IMR-90 (cell line): ENCODE data around the gene KCNK3. TPM values are rescaled to one million over a fixed set of nuclear protein-coding genes. Genes with fewer than 3 reads are reported as not detected.

Experiments
- ATAC-seq: fragments of 200-7000 bp; cut with Tn5 transposase; 2 replicates; pipeline ENCODE4 v1.9.1; 2020; ENCODE audit warnings: low read depth, mild to moderate bottlenecking, moderate library complexity
- BruUV-seq: library from RNA; stranded (reverse); fragments of 400-500 nt; replicated peaks from 2 replicates; lab custom pipeline; 2021; lab: Mats Ljungman, UMichigan
- CTCF ChIA-PET: fragments of 300-600 bp; formaldehyde crosslinking; extraction: SDS; loops from one replicate; lab custom pipeline; 2021; ENCODE audit warnings: antibody characterized with exemption; lab: Yijun Ruan, JAX
- POLR2A ChIA-PET: fragments of 300-600 bp; sonication (Branson Sonifier 250); formaldehyde crosslinking; loops from one replicate; lab custom pipeline; 2022; ENCODE audit warnings: antibody characterized with exemption; ENCODE audit not compliant: unreplicated experiment; lab: Charles Lee
- DNase-seq: peaks from one replicate; pipeline ENCODE4 v3.0.0; 2013
- H2AFZ ChIP-seq: replicated peaks from 2 replicates; pipeline ENCODE3; 2013; ENCODE audit warnings: low read length, mild to moderate bottlenecking; ENCODE audit not compliant: poor library complexity
- H2AK5ac ChIP-seq: 2 replicates; pipeline ENCODE4 v1.6.1; 2013; ENCODE audit warnings: low read depth, low read length, inconsistent platforms
- H2AK9ac ChIP-seq: replicated peaks from 2 replicates; pipeline ENCODE3; 2013; ENCODE audit warnings: mild to moderate bottlenecking, low read depth, low read length, moderate library complexity; ENCODE audit not compliant: poor library complexity
- H2BK120ac ChIP-seq: 2 replicates; pipeline ENCODE4 v1.6.1; 2013; ENCODE audit warnings: low read depth, low read length, inconsistent platforms
- H2BK15ac ChIP-seq: 3 replicates; pipeline ENCODE4 v1.6.1; 2013; ENCODE audit warnings: low read depth, low read length, inconsistent platforms
- H2BK20ac ChIP-seq: 2 replicates; pipeline ENCODE4 v1.6.1; 2013; ENCODE audit warnings: low read depth, mild to moderate bottlenecking, inconsistent platforms, low read length, moderate library complexity
- H2BK5ac ChIP-seq: 2 replicates; pipeline ENCODE4 v1.6.1; 2013; ENCODE audit warnings: mild to moderate bottlenecking, low read depth, low read length, inconsistent platforms; ENCODE audit not compliant: poor library complexity, severe bottlenecking
- H3K14ac ChIP-seq: replicated peaks from 2 replicates; pipeline ENCODE4 v1.6.1; 2013; ENCODE audit warnings: low read depth, low read length, inconsistent platforms
- H3K18ac ChIP-seq: 2 replicates; pipeline ENCODE4 v1.6.1; 2013; ENCODE audit warnings: low read depth, low read length, control low read depth
- H3K23ac ChIP-seq: 2 replicates; pipeline ENCODE4 v1.6.1; 2013; ENCODE audit warnings: low read depth, low read length, inconsistent platforms
- H3K27ac ChIP-seq: 2 replicates; pipeline ENCODE4 v1.5.1; 2013; ENCODE audit warnings: mild to moderate bottlenecking, control low read depth, low read length; ENCODE audit not compliant: insufficient read depth
- H3K27me3 ChIP-seq: 2 replicates; pipeline ENCODE4 v1.6.1; 2013; ENCODE audit warnings: low read length; ENCODE audit not compliant: control insufficient read depth, insufficient read depth
- H3K36me3 ChIP-seq: 2 replicates; pipeline ENCODE4 v1.6.1; 2013; ENCODE audit warnings: low read length, mixed read lengths; ENCODE audit not compliant: control insufficient read depth, insufficient read depth
- H3K4ac ChIP-seq: 2 replicates; pipeline ENCODE4 v1.6.1; 2013; ENCODE audit warnings: low read depth, low read length, inconsistent platforms
- H3K4me1 ChIP-seq: 2 replicates; pipeline ENCODE4 v1.6.1; 2013; ENCODE audit warnings: low read length, mixed read lengths; ENCODE audit not compliant: control insufficient read depth, insufficient read depth
- H3K4me2 ChIP-seq: 2 replicates; pipeline ENCODE4 v1.6.1; 2013; ENCODE audit warnings: low read depth, mild to moderate bottlenecking, control low read depth, low read length, moderate library complexity
- H3K4me3 ChIP-seq: 2 replicates; pipeline ENCODE4 v1.5.1; 2013; ENCODE audit warnings: low read depth, mild to moderate bottlenecking, control low read depth, low read length, moderate library complexity; ENCODE audit not compliant: insufficient read depth
- H3K56ac ChIP-seq: 2 replicates; pipeline ENCODE4 v1.6.1; 2013; ENCODE audit warnings: low read length, inconsistent platforms; ENCODE audit not compliant: insufficient read depth; ENCODE audit errors: extremely low read depth
- H3K79me1 ChIP-seq, 2 experiments: 2 replicates each; pipeline ENCODE4 v1.6.1; 2013; ENCODE audit warnings: low read length in 2 of 2, inconsistent platforms in 1 of 2, low read depth in 1 of 2
- H3K9ac ChIP-seq: 2 replicates; pipeline ENCODE4 v1.6.1; 2013; ENCODE audit warnings: low read depth, low read length, control low read depth
- H3K9me1 ChIP-seq: 2 replicates; pipeline ENCODE4 v1.6.1; 2013; ENCODE audit warnings: low read length, inconsistent platforms; ENCODE audit not compliant: insufficient read depth
- H3K9me3 ChIP-seq: 2 replicates; pipeline ENCODE4 v1.6.1; 2013; ENCODE audit warnings: low read length; ENCODE audit not compliant: control insufficient read depth, insufficient read depth
- H4K20me1 ChIP-seq: 2 replicates; pipeline ENCODE4 v1.6.1; 2013; ENCODE audit warnings: low read length, inconsistent platforms; ENCODE audit not compliant: insufficient read depth
- H4K5ac ChIP-seq: 2 replicates; pipeline ENCODE4 v1.6.1; 2013; ENCODE audit warnings: mild to moderate bottlenecking, low read depth, low read length, control low read depth
- H4K8ac ChIP-seq, 2 experiments: 2 replicates each; pipeline ENCODE4 v1.6.1; 2013; ENCODE audit warnings: low read depth in 2 of 2, low read length in 2 of 2, control low read depth in 1 of 2, inconsistent platforms in 1 of 2
- H4K91ac ChIP-seq: 2 replicates; pipeline ENCODE4 v1.6.1; 2013; ENCODE audit warnings: low read depth, low read length, inconsistent platforms; ENCODE audit not compliant: insufficient read depth
- BHLHE40 ChIP-seq: fragments of 150-350 bp; IDR thresholded peaks from 2 replicates; pipeline ENCODE4 v1.6.1; 2016; ENCODE audit warnings: mild to moderate bottlenecking, low read depth, low read length
- CEBPB ChIP-seq: IDR thresholded peaks from 2 replicates; pipeline ENCODE4 v1.6.1; 2012; ENCODE audit warnings: low read depth, low read length, improper control_type of control experiment
- CHD1 ChIP-seq: IDR thresholded peaks from 2 replicates; pipeline ENCODE4 v1.6.1; 2012; ENCODE audit warnings: low read depth, low read length, improper control_type of control experiment
- FOS ChIP-seq: fragments of 150-350 bp; IDR thresholded peaks from 2 replicates; pipeline ENCODE4 v1.6.1; 2016; ENCODE audit warnings: low read depth, low read length
- MXI1 ChIP-seq: IDR thresholded peaks from 2 replicates; pipeline ENCODE4 v1.6.1; 2012; ENCODE audit warnings: low read depth, mild to moderate bottlenecking, low read length, moderate library complexity, borderline replicate concordance
- NFE2L2 ChIP-seq: fragments of 150-350 bp; IDR thresholded peaks from 2 replicates; pipeline ENCODE4 v1.6.1; 2016; ENCODE audit warnings: low read depth, mild to moderate bottlenecking, low read length
- RCOR1 ChIP-seq: IDR thresholded peaks from 2 replicates; pipeline ENCODE4 v1.6.1; 2012; ENCODE audit warnings: mild to moderate bottlenecking, low read length, improper control_type of control experiment; ENCODE audit not compliant: insufficient replicate concordance
- RFX5 ChIP-seq: IDR thresholded peaks from 2 replicates; pipeline ENCODE4 v1.8.0; 2012; ENCODE audit warnings: low read depth, mild to moderate bottlenecking, low read length, moderate library complexity
- WGBS, 2 experiments: methylation state at CpG; one replicate each; pipeline versions ENCODE4 v1.1.5 to v1.1.7; 2013; ENCODE audit warnings: missing lambda C conversion rate in 2 of 2; ENCODE audit not compliant: insufficient read length in 1 of 2; ENCODE audit errors: extremely low coverage in 2 of 2; 5-methylcytosine and 5-hydroxymethylcytosine counted together
- dilution Hi-C: fragments of 300-500 bp; cut with HindIII; formaldehyde crosslinking; loops from one replicate; pipeline ENCODE4 v1.14.3; 2018; ENCODE audit warnings: low sequenced_read_pairs; ENCODE audit not compliant: unreplicated experiment
- in situ Hi-C: fragments of 300-500 bp; cut with MboI; formaldehyde crosslinking; loops from 3 replicates; pipeline ENCODE4 v1.14.3; 2019; ENCODE audit warnings: low sequenced_read_pairs, inconsistent platforms, mixed read lengths
- intact Hi-C: fragments of 100-400 bp; cut with micrococcal nuclease; formaldehyde crosslinking; loops from 2 replicates; pipeline ENCODE4 v1.10.0; 2022
- polyA plus RNA-seq, 3 experiments: library from polyadenylated mRNA; depleted of rRNA; stranded (reverse); fragments of >200 nt; gene quantifications; 2 replicates each; pipeline ENCODE4 v1.2.3, GENCODE V29; 2012; ENCODE audit warnings: low replicate concordance in 1 of 3
- total RNA-seq: library from RNA; depleted of rRNA; stranded (reverse); fragments of >200 nt; gene quantifications from 2 replicates; pipeline ENCODE4 v1.2.3, GENCODE V29; 2012
- TF ChIP-seq, protein P1 (sequence below): fragments of 150-350 bp; IDR thresholded peaks from 2 replicates; pipeline ENCODE4 v1.6.1; 2017; ENCODE audit warnings: mild to moderate bottlenecking, antibody characterized with exemption, low read length, low read depth
- TF ChIP-seq, protein P2 (sequence below): conservative IDR thresholded peaks from 2 replicates; pipeline ENCODE4 v1.5.1; 2012; ENCODE audit warnings: mild to moderate bottlenecking, low read depth, low read length, improper control_type of control experiment

Gene KCNK3
- total and polyA plus RNA-seq, 2 of the 4 experiments (the other 2 are of a cell fraction): under 0.01 to 0.03 TPM

DNA sequence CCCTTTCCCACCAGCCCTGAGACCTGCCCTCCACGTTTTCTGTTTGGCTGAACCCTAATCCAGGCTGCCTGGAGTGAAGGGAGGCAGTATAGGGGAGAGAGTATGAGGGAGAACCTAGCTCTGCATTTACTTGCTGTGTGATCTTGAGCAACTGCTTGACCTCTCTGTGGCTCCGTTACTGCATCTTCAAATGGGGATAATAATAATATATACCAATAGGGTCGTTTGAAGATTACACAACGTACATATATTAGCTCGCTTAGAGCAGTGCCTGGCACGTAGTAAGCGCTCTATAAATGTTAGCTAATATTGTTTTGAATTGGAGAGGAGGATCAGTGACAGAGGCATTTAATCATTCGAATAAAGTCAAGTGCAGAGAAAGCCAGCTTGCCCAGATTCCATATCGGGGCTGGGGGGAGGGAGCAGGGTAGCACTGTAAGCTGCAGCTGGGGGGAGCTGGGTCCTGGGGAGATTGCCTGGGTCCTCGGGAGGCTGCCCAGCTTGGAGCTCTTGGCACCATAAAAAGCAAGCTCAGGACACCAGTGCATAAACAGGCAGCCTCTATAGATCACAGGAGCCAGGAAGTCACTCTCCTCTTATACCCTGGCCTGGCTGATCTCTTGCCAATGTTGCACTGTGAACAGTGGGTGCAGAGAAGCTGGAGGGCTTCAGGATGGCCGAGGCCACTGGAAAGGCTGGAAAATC, 19.1 kb downstream of the KCNK3 start:
- Histone ChIP-seq H2AFZ (no peak overlapping the region), H2AK9ac (no peak overlapping the region), H4K20me1 (no peaks in the 10 kb centered on the region), H2BK20ac (no peak overlapping the region), H3K79me1 (no peaks in the 10 kb centered on the region), H3K4ac (no peak overlapping the region), H3K27ac (no peak overlapping the region), H3K18ac (no peak overlapping the region), H3K4me1 (no peaks in the 10 kb centered on the region), H3K23ac (no peak overlapping the region), H2BK5ac (no peak overlapping the region), H3K9ac (no peak overlapping the region), H4K8ac (no peak overlapping the region), H2BK15ac (no peak overlapping the region), H3K56ac (no peak overlapping the region), H3K4me2 (no peak overlapping the region), H3K4me3 (no peak overlapping the region), H3K36me3 (no peaks in the 10 kb centered on the region), H4K5ac (no peak overlapping the region), H2BK120ac (no peak overlapping the region), H3K27me3 (peaks cover 53% of the 10 kb centered on the region), H3K9me1 (no peaks in the 10 kb centered on the region), H2AK5ac (no peak overlapping the region), H3K9me3 (no peaks in the 10 kb centered on the region), H3K14ac (no peak overlapping the region), H4K91ac (no peak overlapping the region)
- DNase-seq: no peak
- ChIA-PET POLR2A (no interaction called here), CTCF (no interaction called here)
- no peak for ATAC-seq
- BruUV-seq: no TSS peak
- WGBS, 2 experiments: 0% methylated on average over 1 of the region's 11 CpGs; no CpG with 5 or more reads in 1 of the 2 experiments
- in situ Hi-C loops (no loop called here), intact Hi-C loops (no loop called here), dilution Hi-C loops (no loop called here)
- TF ChIP-seq CEBPB (no peak), BHLHE40 (no peak), CHD1 (no peak), MXI1 (no peak), NFE2L2 (no peak), RFX5 (no peak), RCOR1 (no peak), FOS (no peak)
- TF ChIP-seq, protein P1, sequence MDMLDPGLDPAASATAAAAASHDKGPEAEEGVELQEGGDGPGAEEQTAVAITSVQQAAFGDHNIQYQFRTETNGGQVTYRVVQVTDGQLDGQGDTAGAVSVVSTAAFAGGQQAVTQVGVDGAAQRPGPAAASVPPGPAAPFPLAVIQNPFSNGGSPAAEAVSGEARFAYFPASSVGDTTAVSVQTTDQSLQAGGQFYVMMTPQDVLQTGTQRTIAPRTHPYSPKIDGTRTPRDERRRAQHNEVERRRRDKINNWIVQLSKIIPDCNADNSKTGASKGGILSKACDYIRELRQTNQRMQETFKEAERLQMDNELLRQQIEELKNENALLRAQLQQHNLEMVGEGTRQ: no peak
- TF ChIP-seq, protein P2, sequence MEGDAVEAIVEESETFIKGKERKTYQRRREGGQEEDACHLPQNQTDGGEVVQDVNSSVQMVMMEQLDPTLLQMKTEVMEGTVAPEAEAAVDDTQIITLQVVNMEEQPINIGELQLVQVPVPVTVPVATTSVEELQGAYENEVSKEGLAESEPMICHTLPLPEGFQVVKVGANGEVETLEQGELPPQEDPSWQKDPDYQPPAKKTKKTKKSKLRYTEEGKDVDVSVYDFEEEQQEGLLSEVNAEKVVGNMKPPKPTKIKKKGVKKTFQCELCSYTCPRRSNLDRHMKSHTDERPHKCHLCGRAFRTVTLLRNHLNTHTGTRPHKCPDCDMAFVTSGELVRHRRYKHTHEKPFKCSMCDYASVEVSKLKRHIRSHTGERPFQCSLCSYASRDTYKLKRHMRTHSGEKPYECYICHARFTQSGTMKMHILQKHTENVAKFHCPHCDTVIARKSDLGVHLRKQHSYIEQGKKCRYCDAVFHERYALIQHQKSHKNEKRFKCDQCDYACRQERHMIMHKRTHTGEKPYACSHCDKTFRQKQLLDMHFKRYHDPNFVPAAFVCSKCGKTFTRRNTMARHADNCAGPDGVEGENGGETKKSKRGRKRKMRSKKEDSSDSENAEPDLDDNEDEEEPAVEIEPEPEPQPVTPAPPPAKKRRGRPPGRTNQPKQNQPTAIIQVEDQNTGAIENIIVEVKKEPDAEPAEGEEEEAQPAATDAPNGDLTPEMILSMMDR: no peak
